HG02759 (cell line): ENCODE measurements around the gene NDST3.
"Not testable (repeated sequence)": the region's sequence is repeated elsewhere in the genome, so short reads cannot be mapped to it uniquely, and the experiment has no call there.

Source experiments
- ATAC-seq: cut with Tn5 transposase; IDR thresholded peaks from one replicate; pipeline ENCODE4 v1.9.1; 2021; ENCODE audit warnings: mild to moderate bottlenecking, moderate library complexity; ENCODE audit not compliant: unreplicated experiment

NDST3 gene

GRCh38 chr4:118296729-118297128, 262.4 kb downstream of the NDST3 start:
- no peak for ATAC-seq

GRCh38 chr4:118299619-118300018, 265.3 kb downstream of the NDST3 start:
- ATAC-seq = not testable (repeated sequence)

- no peak for ATAC-seq
Observed at GRCh38 chr4:118307643-118308042, 273.4 kb downstream of the NDST3 start.
